Right lobe of liver (tissue), 6 donors: Measurements from ENCODE around the gene ZFAND3. TPM values are rescaled to one million over a fixed set of nuclear protein-coding genes. Genes with fewer than 3 reads are reported as not detected.

Source experiments
- ATAC-seq, 4 donors: fragments of 200-7000 bp; cut with Tn5 transposase; one replicate each; pipeline ENCODE4 v1.9.1; 2020; ENCODE audit warnings: mild to moderate bottlenecking in 4 of 4, moderate library complexity in 4 of 4
- DNase-seq, 3 donors: peaks; one replicate each; pipeline ENCODE4 v3.0.0-alpha.2; 2020
- H3K27ac ChIP-seq, 3 donors: fragments of 200-600 bp; one replicate each; pipeline ENCODE4 v1.8.0; 2022
- H3K27me3 ChIP-seq, 2 donors: fragments of 200-600 bp; one replicate each; pipeline ENCODE4 v1.8.0; 2022
- H3K36me3 ChIP-seq, 4 donors: fragments of 200-600 bp; sonication (generic) in 1 of 4; one replicate each; pipeline versions ENCODE4 v1.5.1 to v1.8.0; 2017 to 2022; ENCODE audit warnings: control low read depth in 1 of 4
- H3K4me1 ChIP-seq, 4 donors: fragments of 200-600 bp; sonication (generic) in 1 of 4; one replicate each; pipeline versions ENCODE4 v1.5.1 to v1.8.0; 2017 to 2022; ENCODE audit warnings: control low read depth in 1 of 4
- H3K4me3 ChIP-seq, 3 donors: fragments of 200-600 bp; one replicate each; pipeline ENCODE4 v1.8.0; 2022
- H3K9me3 ChIP-seq, 4 donors: fragments of 200-600 bp; sonication (generic) in 1 of 4; one replicate each; pipeline versions ENCODE4 v1.5.1 to v1.8.0; 2017 to 2022; ENCODE audit warnings: control low read depth in 1 of 4
- POLR2A ChIP-seq: fragments of 450-650 bp; IDR thresholded peaks from one replicate; pipeline ENCODE4 v1.6.1; 2017; ENCODE audit warnings: antibody characterized with exemption, mild to moderate bottlenecking
- WGBS: methylation state at CpG from one replicate; pipeline ENCODE4 v1.1.6; 2018; ENCODE audit warnings: low coverage, low lambda C conversion rate; ENCODE audit not compliant: insufficient coverage; ENCODE audit errors: missing lambda C conversion rate; 5-methylcytosine and 5-hydroxymethylcytosine counted together
- intact Hi-C, 2 donors: fragments of 100-400 bp; cut with DNase I; formaldehyde crosslinking; loops; one replicate each; pipeline versions ENCODE4 v1.11.2 to v1.14.1; 2022
- total RNA-seq, 6 experiments: library from RNA; depleted of rRNA in 2 of 6; stranded (reverse); fragments of >200 nt in 2 of 6; fragmentation: NEBNext Ultra II Directional in 3 of 6; extraction: Animal tissue kit (Norgen Biotek cat#: 25700) in 3 of 6; gene quantifications; one replicate each; pipeline versions ENCODE4 v1.1.0 to v1.2.4, GENCODE V29; 2016 to 2023
- TF ChIP-seq, protein P1 (sequence below), 4 donors: fragments of 200-600 bp in 3 of 4; fragments of 450-650 bp in 1 of 4; IDR thresholded peaks; one replicate each; pipeline versions ENCODE4 v1.5.1 to v1.8.0; 2016 to 2022; ENCODE audit warnings: antibody characterized with exemption in 4 of 4, mild to moderate bottlenecking in 2 of 4
- donor health status: DM: no; HTN: yes; CAD: no.
- donor health status: DM: no; HTN: no; CAD: no.
- donor health status: DM: no; HTN: no; CAD: no.
- donor health status: DM: no; HTN: yes; CAD: no.
- donor health status: DM: no; HTN: yes; CAD: no.

ZFAND3 gene
- total RNA-seq, 6 experiments from 2014 or later = 43.1 to 66.5 (median 53.2) TPM

DNA sequence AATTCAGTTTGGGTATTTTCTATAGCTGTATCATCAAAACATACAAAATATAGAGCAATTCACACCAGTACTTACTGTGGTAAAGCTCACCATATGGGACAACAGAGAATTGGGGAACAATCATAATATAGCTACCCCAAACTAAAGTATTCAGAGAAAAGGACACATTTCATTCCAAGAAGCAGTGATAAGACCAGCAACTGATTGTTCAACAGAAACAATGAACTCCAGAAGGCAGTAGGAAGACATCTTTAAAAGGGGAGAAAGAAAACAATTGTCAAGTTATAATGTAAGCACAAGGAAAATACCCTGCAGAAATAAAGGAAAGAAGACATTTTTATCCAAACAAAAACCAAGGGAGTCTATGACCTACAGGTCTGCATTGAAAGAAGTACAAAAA, 210.9 kb downstream of the ZFAND3 start:
- H3K4me1 ChIP-seq = peaks cover 0 to 29% (median 8%) of the 10 kb centered on the region in 4 donors
- intact Hi-C loops = no loop called here

DNA sequence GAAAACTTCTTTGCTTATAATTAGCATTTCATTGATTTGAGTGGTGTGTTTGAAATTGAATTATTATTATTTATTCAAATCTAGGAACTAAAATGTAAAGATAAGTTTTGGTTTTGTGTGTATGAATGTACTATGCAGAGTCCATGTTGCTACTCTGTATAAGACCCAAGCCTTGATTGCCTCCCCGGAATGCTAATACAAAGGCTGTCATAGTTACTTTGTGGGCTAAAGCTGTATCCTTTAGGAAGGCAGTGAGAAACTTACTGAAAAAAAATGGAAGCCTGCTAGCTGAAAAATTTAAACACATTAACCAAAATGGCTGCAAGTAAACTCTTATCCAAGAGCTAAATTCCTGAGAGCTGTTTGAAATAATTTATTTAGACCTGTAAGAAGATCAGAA, 213.3 kb downstream of the ZFAND3 start:
- WGBS = 93% methylated on average over 1 of the region's 1 CpG
- Histone ChIP-seq H3K27ac (no peak overlapping the region), H3K27me3 (no peaks in the 10 kb centered on the region), H3K4me3 (no peak overlapping the region), H3K4me1 (peaks cover 0 to 34% (median 5%) of the 10 kb centered on the region in 4 donors), H3K36me3 (no peaks in the 10 kb centered on the region), H3K9me3 (no peaks in the 10 kb centered on the region)
- TF ChIP-seq, protein P1, sequence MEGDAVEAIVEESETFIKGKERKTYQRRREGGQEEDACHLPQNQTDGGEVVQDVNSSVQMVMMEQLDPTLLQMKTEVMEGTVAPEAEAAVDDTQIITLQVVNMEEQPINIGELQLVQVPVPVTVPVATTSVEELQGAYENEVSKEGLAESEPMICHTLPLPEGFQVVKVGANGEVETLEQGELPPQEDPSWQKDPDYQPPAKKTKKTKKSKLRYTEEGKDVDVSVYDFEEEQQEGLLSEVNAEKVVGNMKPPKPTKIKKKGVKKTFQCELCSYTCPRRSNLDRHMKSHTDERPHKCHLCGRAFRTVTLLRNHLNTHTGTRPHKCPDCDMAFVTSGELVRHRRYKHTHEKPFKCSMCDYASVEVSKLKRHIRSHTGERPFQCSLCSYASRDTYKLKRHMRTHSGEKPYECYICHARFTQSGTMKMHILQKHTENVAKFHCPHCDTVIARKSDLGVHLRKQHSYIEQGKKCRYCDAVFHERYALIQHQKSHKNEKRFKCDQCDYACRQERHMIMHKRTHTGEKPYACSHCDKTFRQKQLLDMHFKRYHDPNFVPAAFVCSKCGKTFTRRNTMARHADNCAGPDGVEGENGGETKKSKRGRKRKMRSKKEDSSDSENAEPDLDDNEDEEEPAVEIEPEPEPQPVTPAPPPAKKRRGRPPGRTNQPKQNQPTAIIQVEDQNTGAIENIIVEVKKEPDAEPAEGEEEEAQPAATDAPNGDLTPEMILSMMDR (IDR thresholded peaks at IDR 0.05) = no peak
- TF ChIP-seq POLR2A = no peak
- ATAC-seq (no peak), DNase-seq (no peak)
- intact Hi-C loops = no loop called here

More for the DNA sequence above, 210.9 kb downstream of the ZFAND3 start:
- no peaks in the 10 kb centered on the region for H3K27me3 ChIP-seq
- DNase-seq (no peak), ATAC-seq (no peak)
- H3K36me3 ChIP-seq = no peaks in the 10 kb centered on the region
- no peak overlapping the region for H3K27ac ChIP-seq
- no peak for TF ChIP-seq POLR2A
- TF ChIP-seq, protein P1 (IDR thresholded peaks at IDR 0.05) = no peak
- H3K4me3 ChIP-seq = no peak overlapping the region
- H3K9me3 ChIP-seq = no peaks in the 10 kb centered on the region

DNA sequence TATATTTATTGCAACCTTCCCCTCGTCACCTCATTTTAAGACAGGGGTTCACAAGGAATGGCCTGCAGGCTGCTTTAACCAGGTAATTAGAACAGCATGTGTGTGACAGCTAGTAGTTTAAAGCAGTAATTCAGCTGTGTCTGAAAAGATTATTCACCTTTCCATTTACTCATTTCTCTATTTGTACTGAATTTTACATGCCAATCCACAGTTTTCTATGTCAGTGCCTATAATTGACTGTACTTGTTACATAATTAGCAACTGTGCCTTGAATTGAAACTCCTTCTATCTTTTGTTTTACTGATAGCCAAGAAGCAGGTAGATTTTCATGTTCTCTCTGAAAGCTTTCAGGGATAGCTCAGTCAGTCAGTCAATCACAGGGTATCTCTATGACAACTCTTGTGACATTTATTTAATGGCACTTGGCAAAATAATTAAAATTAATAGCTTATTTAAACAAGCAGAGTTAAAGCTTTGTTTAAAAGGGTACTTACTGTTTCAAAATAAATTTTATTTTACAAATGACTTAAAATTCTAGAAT, 214.0 kb downstream of the ZFAND3 start:
- DNase-seq (no peak), ATAC-seq (no peak)
- TF ChIP-seq, protein P1 (IDR thresholded peaks at IDR 0.05) = no peak
- TF ChIP-seq POLR2A = no peak
- H3K4me1 ChIP-seq = peaks cover 0 to 27% (median 2%) of the 10 kb centered on the region in 4 donors
- intact Hi-C loops = no loop called here
- H3K36me3 ChIP-seq = no peaks in the 10 kb centered on the region
- no peak overlapping the region for H3K27ac ChIP-seq
- 77% methylated on average over 1 of the region's 1 CpG for WGBS
- H3K27me3 ChIP-seq = no peaks in the 10 kb centered on the region
- no peak overlapping the region for H3K4me3 ChIP-seq
- no peaks in the 10 kb centered on the region for H3K9me3 ChIP-seq

DNA sequence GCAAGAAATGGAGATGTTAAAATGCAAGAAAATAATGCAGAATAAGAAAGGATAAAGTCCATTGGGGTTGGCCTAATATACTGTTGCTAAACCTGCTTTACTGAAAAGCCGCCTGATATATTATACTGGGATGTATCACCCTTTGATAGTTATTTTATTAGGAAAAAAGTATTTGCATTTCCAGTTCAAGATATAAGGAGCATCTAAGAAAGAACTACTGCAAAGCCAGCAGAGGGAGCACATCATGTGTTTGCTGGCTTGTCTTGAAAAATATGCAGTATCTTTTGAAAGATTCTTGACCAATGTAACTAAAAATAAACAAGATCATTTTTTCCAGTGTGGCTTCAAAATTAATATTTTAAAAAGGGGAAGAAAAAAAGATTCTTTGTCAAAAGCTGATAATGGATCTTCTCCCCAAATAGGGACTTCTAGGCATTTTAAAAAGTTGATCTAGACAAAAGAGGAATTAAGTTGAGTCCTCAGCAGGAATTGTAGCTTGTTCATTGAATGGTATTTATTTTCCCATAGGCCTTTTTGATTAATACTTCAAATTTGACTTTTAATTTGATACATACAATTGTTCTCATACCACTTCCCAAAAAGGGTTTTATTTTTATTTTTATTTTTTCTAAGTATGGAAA, 214.9 kb downstream of the ZFAND3 start:
- Histone ChIP-seq H3K27ac (no peak overlapping the region), H3K4me3 (no peak overlapping the region), H3K9me3 (no peaks in the 10 kb centered on the region), H3K4me1 (peaks cover 0 to 26% (median 2%) of the 10 kb centered on the region in 4 donors), H3K36me3 (no peaks in the 10 kb centered on the region), H3K27me3 (no peaks in the 10 kb centered on the region)
- no peak for DNase-seq
- peak in 3 of 4 donors; percentile 11 to 40 (median 26) for ATAC-seq
- TF ChIP-seq POLR2A = no peak
- TF ChIP-seq, protein P1 (IDR thresholded peaks at IDR 0.05) = peak in 3 of 4 donors; percentile 42 to 48 (median 45)
- 74% methylated on average over 1 of the region's 1 CpG for WGBS
- intact Hi-C loops = no loop called here
